ENCODE data around the gene SPTAN1. TPM values are rescaled to one million over a fixed set of nuclear protein-coding genes. Genes with fewer than 3 reads are reported as not detected.
"Not testable (repeated sequence)": the region's sequence is repeated elsewhere in the genome, so short reads cannot be mapped to it uniquely, and the experiment has no call there.

Gene SPTAN1
- 441 to 458 TPM (median 442 TPM) in 3 replicates for total RNA-seq

DNA sequence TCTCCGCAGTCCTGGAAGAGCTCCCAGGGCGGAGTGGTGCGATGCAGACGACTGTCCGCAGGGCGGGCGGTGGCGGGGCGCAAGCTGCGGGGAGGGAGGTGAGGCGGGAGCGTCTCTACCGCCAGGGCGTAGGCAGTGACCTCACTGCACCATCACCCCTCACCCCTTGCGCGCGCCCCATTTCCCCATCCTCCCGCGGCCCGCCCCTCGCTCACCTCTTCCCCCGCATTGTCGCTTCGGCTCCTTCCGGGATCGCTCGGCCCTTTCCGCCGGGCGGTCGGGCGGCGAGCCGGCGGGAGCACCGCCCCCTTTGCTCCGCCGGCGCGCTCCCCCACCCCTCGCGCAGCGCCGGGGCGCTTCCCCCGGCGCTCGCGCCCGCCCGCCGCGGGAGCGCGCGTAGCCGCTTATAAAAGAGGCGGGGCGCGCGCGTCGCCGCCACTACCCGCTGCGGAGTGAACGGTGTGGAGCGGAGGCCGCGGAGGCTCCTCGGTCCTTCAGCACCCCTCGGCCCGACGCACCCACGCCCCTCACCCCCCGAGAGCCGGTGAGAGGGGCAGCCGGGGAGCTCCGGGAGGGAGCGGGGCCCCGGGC is at the start of gene SPTAN1:
SPTAN1 (plus strand) TSS at position 435 of the 591 bp plus-strand sequence. CDS start 14,154 bp downstream, outside the sequence.
- DNase-seq (ENCODE audit: low spot score in 2 of 2, unreplicated experiment in 2 of 2) = peak; percentile 85 to 91
- Mint-ChIP-seq H3K27ac (peak within 1 kb of the TSS; percentile 95), H3K9me3 (no peaks in the 10 kb centered on the region), H3K4me3 (peak within 1 kb of the TSS; percentile 88), H3K4me1 (peaks cover 25% of the 10 kb centered on the region), H3K27me3 (ENCODE audit: low read depth) (no peaks in the 10 kb centered on the region), H3K36me3 (no peaks in the 10 kb centered on the region)
- TF ChIP-seq, protein P1, sequence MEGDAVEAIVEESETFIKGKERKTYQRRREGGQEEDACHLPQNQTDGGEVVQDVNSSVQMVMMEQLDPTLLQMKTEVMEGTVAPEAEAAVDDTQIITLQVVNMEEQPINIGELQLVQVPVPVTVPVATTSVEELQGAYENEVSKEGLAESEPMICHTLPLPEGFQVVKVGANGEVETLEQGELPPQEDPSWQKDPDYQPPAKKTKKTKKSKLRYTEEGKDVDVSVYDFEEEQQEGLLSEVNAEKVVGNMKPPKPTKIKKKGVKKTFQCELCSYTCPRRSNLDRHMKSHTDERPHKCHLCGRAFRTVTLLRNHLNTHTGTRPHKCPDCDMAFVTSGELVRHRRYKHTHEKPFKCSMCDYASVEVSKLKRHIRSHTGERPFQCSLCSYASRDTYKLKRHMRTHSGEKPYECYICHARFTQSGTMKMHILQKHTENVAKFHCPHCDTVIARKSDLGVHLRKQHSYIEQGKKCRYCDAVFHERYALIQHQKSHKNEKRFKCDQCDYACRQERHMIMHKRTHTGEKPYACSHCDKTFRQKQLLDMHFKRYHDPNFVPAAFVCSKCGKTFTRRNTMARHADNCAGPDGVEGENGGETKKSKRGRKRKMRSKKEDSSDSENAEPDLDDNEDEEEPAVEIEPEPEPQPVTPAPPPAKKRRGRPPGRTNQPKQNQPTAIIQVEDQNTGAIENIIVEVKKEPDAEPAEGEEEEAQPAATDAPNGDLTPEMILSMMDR (IDR thresholded peaks at IDR 0.05; ENCODE audit: unreplicated experiment) = no peak

DNA sequence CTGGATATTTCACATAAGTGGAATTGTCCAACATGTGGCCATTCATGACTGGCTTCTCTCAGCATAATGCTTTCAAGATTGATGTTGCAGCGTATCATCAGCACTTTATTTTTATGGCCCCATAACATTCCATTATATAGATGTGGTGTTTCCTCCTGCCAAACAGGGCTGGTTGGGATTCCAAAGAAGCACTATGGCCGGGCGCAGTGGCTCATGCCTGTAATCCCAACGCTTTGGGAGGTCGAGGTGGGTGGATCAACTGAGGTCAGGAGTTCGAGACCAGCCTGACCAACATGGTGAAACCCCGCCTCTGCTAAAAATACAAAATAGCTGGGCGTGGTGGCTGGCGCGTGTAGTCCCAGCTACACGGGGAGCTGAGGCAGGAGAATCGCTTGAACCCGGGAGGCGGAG is 49.0 kb upstream of the SPTAN1 start:
- peaks cover 14% of the 10 kb centered on the region for H3K4me1 Mint-ChIP-seq
- H3K36me3 Mint-ChIP-seq = peaks cover 13% of the 10 kb centered on the region
- not testable (repeated sequence) for H3K27me3 Mint-ChIP-seq (ENCODE audit: low read depth); DNase-seq (ENCODE audit: low spot score in 2 of 2, unreplicated experiment in 2 of 2); H3K9me3 Mint-ChIP-seq
- peak overlapping the region; percentile 61 for H3K27ac Mint-ChIP-seq
- H3K4me3 Mint-ChIP-seq = peak overlapping the region; percentile 100

DNA sequence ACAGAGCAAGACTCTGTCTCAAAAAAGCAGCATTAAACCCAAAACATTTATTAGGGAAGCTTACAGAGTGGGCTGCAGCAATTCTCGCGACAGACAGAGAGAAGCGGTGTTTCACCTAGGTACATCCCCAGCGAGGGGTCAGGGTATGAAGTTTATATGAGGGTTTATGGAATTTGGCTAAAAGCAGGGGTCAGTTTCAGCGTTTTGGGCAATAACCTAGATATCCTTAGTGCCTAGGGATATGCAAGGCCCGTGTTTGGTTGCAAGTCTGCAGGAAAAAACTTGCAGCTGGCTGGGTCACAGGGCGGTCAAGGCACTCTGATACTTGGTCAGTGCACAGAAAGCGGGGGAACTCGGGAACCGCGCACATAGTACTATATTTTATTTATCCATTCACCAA is 48.5 kb upstream of the SPTAN1 start:
- H3K27ac Mint-ChIP-seq = peak overlapping the region; percentile 71
- H3K4me1 Mint-ChIP-seq = peaks cover 14% of the 10 kb centered on the region
- H3K4me3 Mint-ChIP-seq = peak overlapping the region; percentile 100
- TF ChIP-seq, protein P1 (IDR thresholded peaks at IDR 0.05; ENCODE audit: unreplicated experiment) = no peak
- H3K36me3 Mint-ChIP-seq = peaks cover 12% of the 10 kb centered on the region
- no peaks in the 10 kb centered on the region for H3K27me3 Mint-ChIP-seq (ENCODE audit: low read depth)
- H3K9me3 Mint-ChIP-seq = no peaks in the 10 kb centered on the region
- DNase-seq (ENCODE audit: low spot score in 2 of 2, unreplicated experiment in 2 of 2) = no peak

DNA sequence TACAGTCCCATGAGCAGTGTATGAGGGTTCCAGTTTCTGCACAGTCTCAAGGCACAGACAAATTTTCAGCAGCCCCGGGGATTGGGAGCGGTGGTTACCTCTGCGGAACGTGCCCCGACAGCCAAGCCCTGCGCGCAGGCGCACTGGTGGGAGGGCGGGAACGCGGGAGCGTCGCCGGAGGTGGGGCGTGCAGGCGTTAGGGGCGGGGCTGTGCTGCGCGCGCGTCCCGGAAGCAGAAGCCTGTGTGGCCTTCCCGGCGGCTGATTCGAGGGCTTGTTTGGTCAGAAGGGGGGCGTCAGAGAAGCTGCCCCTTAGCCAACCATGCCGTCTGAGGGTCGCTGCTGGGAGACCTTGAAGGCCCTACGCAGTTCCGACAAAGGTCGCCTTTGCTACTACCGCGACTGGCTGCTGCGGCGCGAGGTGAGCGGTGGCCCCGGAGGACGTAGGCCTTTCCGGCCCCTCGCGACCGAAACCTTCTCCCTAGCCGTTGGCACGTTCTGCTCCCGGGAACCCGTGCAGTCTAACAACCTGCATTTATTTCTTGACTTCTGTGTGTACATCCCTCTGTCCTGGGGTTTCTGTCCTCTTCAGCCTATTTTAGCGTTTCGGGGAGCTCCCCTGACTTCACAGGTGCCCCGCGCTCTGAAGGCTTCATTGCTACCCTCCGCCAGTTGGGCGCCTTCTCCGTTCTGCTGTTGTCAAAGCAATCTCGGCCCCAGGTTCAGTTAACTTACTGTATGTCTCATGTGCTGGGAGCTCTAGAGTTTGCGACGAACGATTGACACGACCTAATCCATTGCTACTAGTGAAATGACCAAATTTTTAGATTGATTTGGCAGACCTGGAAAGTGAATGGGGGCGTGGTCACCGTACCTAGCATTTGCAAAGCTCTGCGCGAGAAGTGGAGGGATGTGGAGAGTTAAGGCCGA is 47.6 kb upstream of the SPTAN1 start, which contains the start of gene GLE1:
GLE1 (plus strand) TSS at position 235 of the 929 bp plus-strand sequence; CDS start at position 322, 87 bp downstream.
- H3K9me3 Mint-ChIP-seq = no peaks in the 10 kb centered on the region
- H3K4me1 Mint-ChIP-seq = peaks cover 14% of the 10 kb centered on the region
- H3K4me3 Mint-ChIP-seq = peak within 1 kb of the TSS; percentile 100
- peak within 1 kb of the TSS; percentile 100 for H3K27ac Mint-ChIP-seq
- peak; percentile 97 to 98 for DNase-seq (ENCODE audit: low spot score in 2 of 2, unreplicated experiment in 2 of 2)
- H3K27me3 Mint-ChIP-seq (ENCODE audit: low read depth) = no peaks in the 10 kb centered on the region
- TF ChIP-seq, protein P1 (IDR thresholded peaks at IDR 0.05; ENCODE audit: unreplicated experiment) = no peak
- peaks cover 12% of the 10 kb centered on the region for H3K36me3 Mint-ChIP-seq

DNA sequence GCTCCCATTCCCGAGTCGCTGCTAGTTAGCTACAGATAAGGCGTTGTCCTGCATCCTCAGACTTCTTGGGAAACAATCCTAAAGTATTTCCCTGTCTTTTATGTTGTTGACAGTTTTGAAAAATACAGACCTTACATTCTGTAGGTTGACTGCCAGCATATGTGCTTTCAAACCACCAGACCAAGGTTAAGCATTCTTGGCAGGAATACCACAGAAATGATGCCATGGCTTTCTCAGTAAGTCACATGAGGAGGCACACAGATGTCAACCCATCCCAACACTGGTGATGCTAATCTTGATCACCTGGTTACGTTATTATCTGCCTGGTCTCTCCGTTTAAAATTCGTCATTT is 47.0 kb upstream of the SPTAN1 start:
- H3K36me3 Mint-ChIP-seq = peaks cover 8% of the 10 kb centered on the region
- H3K4me1 Mint-ChIP-seq = peaks cover 14% of the 10 kb centered on the region
- TF ChIP-seq, protein P1 (IDR thresholded peaks at IDR 0.05; ENCODE audit: unreplicated experiment) = no peak
- H3K9me3 Mint-ChIP-seq = no peaks in the 10 kb centered on the region
- DNase-seq (ENCODE audit: low spot score in 2 of 2, unreplicated experiment in 2 of 2) = no peak
- peak overlapping the region; percentile 100 for H3K27ac Mint-ChIP-seq
- peak overlapping the region; percentile 100 for H3K4me3 Mint-ChIP-seq
- H3K27me3 Mint-ChIP-seq (ENCODE audit: low read depth) = no peaks in the 10 kb centered on the region

DNA sequence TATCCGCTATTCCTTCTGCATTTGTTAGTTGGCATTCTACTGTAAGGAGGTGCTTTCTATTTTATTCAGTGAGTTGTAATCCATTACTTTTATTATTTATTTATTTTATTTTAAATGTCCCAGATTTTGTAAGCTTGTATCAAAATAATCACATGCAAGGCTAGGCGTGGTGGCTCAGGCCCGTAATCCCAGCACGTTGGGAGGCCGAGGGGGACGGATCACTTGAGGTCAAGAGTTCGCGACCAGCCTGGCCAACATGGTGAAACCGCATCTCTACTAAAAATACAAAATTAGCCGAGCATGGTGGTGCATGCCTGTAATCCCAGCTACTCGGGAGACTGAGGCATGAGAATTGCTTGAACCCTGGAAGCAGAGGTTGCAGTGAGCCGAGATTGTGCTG is 46.5 kb upstream of the SPTAN1 start:
- DNase-seq (ENCODE audit: low spot score in 2 of 2, unreplicated experiment in 2 of 2); H3K36me3 Mint-ChIP-seq; H3K27me3 Mint-ChIP-seq (ENCODE audit: low read depth); H3K9me3 Mint-ChIP-seq: not testable (repeated sequence)
- peak overlapping the region; percentile 100 for H3K27ac Mint-ChIP-seq
- peak overlapping the region; percentile 100 for H3K4me3 Mint-ChIP-seq
- peaks cover 14% of the 10 kb centered on the region for H3K4me1 Mint-ChIP-seq
